H9 (cell line): ENCODE measurements around the gene RFX8. TPM values are rescaled to one million over a fixed set of nuclear protein-coding genes. Genes with fewer than 3 reads are reported as not detected.

Source experiments
- DNase-seq: peaks from one replicate; pipeline ENCODE4 v3.0.0-alpha.2; 2017
- H2AFZ ChIP-seq: one replicate; pipeline ENCODE4 v1.6.1; 2013; ENCODE audit warnings: mild to moderate bottlenecking, low read length, control low read depth, moderate library complexity
- H2AK5ac ChIP-seq: 2 replicates; pipeline ENCODE4 v1.6.1; 2013; ENCODE audit warnings: low read length, control low read depth, mixed read lengths; ENCODE audit not compliant: insufficient read length
- H2BK120ac ChIP-seq: one replicate; pipeline ENCODE4 v1.6.1; 2013; ENCODE audit warnings: low read depth, mild to moderate bottlenecking, low read length, control low read depth, inconsistent platforms; ENCODE audit not compliant: poor library complexity, severe bottlenecking
- H2BK12ac ChIP-seq: 2 replicates; pipeline ENCODE4 v1.6.1; 2013; ENCODE audit warnings: low read length, control low read depth, mixed read lengths, low read depth; ENCODE audit not compliant: insufficient read length
- H2BK15ac ChIP-seq: 2 replicates; pipeline ENCODE4 v1.6.1; 2013; ENCODE audit warnings: low read depth, low read length, control low read depth
- H2BK20ac ChIP-seq: one replicate; pipeline ENCODE4 v1.6.1; 2013; ENCODE audit warnings: low read depth, mild to moderate bottlenecking, low read length, control low read depth, inconsistent platforms; ENCODE audit not compliant: poor library complexity, severe bottlenecking
- H2BK5ac ChIP-seq: 2 replicates; pipeline ENCODE4 v1.6.1; 2013; ENCODE audit warnings: low read length, control low read depth, mixed read lengths; ENCODE audit not compliant: insufficient read length
- H3K14ac ChIP-seq: 2 replicates; pipeline ENCODE4 v1.6.1; 2013; ENCODE audit warnings: low read length, control low read depth; ENCODE audit not compliant: insufficient read depth
- H3K18ac ChIP-seq: 2 replicates; pipeline ENCODE4 v1.6.1; 2013; ENCODE audit warnings: low read depth, mild to moderate bottlenecking, mixed read lengths, low read length, control low read depth; ENCODE audit not compliant: insufficient read length
- H3K23ac ChIP-seq: 2 replicates; pipeline ENCODE4 v1.6.1; 2013; ENCODE audit warnings: low read length, control low read depth, mixed read lengths, low read depth; ENCODE audit not compliant: insufficient read length
- H3K23me2 ChIP-seq: 2 replicates; pipeline ENCODE4 v1.6.1; 2013; ENCODE audit warnings: low read depth, mild to moderate bottlenecking, mixed read lengths, low read length, control low read depth; ENCODE audit not compliant: insufficient read length, poor library complexity, severe bottlenecking
- H3K27ac ChIP-seq: 2 replicates; pipeline ENCODE4 v1.5.1; 2013; ENCODE audit warnings: low read length, control low read depth, mixed read lengths, low read depth; ENCODE audit not compliant: insufficient read length
- H3K27me3 ChIP-seq: 2 replicates; pipeline ENCODE4 v1.6.1; 2013; ENCODE audit warnings: low read length, control low read depth, inconsistent platforms; ENCODE audit not compliant: insufficient read depth
- H3K4ac ChIP-seq: 2 replicates; pipeline ENCODE4 v1.6.1; 2013; ENCODE audit warnings: low read depth, mild to moderate bottlenecking, control low read depth, inconsistent platforms, low read length, moderate library complexity
- H3K4me1 ChIP-seq: 2 replicates; pipeline ENCODE4 v1.6.1; 2013; ENCODE audit warnings: low read length, control low read depth, inconsistent platforms; ENCODE audit not compliant: insufficient read depth
- H3K4me2 ChIP-seq: 2 replicates; pipeline ENCODE4 v1.6.1; 2013; ENCODE audit warnings: low read length, control low read depth, mixed read lengths; ENCODE audit not compliant: insufficient read length, insufficient read depth
- H3K56ac ChIP-seq: 2 replicates; pipeline ENCODE4 v1.6.1; 2013; ENCODE audit warnings: low read depth, mild to moderate bottlenecking, mixed read lengths, low read length, control low read depth; ENCODE audit not compliant: insufficient read length
- H3K79me1 ChIP-seq: 2 replicates; pipeline ENCODE4 v1.6.1; 2013; ENCODE audit warnings: low read depth, mild to moderate bottlenecking, moderate library complexity, low read length, control low read depth, inconsistent platforms; ENCODE audit not compliant: insufficient read depth, poor library complexity, severe bottlenecking
- H3K79me2 ChIP-seq: 2 replicates; pipeline ENCODE4 v1.6.1; 2013; ENCODE audit warnings: low read length, control low read depth, inconsistent platforms; ENCODE audit not compliant: insufficient read depth
- H3K9ac ChIP-seq: 2 replicates; pipeline ENCODE4 v1.6.1; 2013; ENCODE audit warnings: low read length, control low read depth, mixed read lengths; ENCODE audit not compliant: insufficient read length; ENCODE audit errors: extremely low read depth
- H3K9me3 ChIP-seq: one replicate; pipeline ENCODE4 v1.6.1; 2013; ENCODE audit warnings: low read depth, low read length, inconsistent platforms; ENCODE audit not compliant: control insufficient read depth
- H3T11ph ChIP-seq: one replicate; pipeline ENCODE4 v1.6.1; 2013; ENCODE audit warnings: mild to moderate bottlenecking, low read length, control low read depth, inconsistent platforms
- H4K20me1 ChIP-seq: one replicate; pipeline ENCODE4 v1.6.1; 2013; ENCODE audit not compliant: control insufficient read depth, insufficient read length, insufficient read depth
- H4K5ac ChIP-seq: 2 replicates; pipeline ENCODE4 v1.6.1; 2013; ENCODE audit warnings: low read depth, mild to moderate bottlenecking, mixed read lengths, low read length, control low read depth; ENCODE audit not compliant: insufficient read length
- H4K8ac ChIP-seq: replicated peaks from 2 replicates; pipeline ENCODE4 v1.6.1; 2013; ENCODE audit warnings: low read length, control low read depth, mixed read lengths, low read depth; ENCODE audit not compliant: insufficient read length
- H4K91ac ChIP-seq: 2 replicates; pipeline ENCODE4 v1.6.1; 2013; ENCODE audit warnings: low read depth, mild to moderate bottlenecking, moderate library complexity, mixed read lengths, low read length, control low read depth; ENCODE audit not compliant: insufficient read length
- H3K27ac Mint-ChIP-seq, 3 experiments: 2 replicates in 2 of 3; 3 replicates in 1 of 3; pipeline ENCODE4 v1.8.0; 2020 to 2021; ENCODE audit warnings: mixed read lengths in 3 of 3, mild to moderate bottlenecking in 1 of 3, moderate library complexity in 1 of 3
- H3K27me3 Mint-ChIP-seq: 2 replicates; pipeline ENCODE4 v1.8.0; 2021; ENCODE audit warnings: low read depth, mild to moderate bottlenecking, moderate library complexity, mixed read lengths
- H3K36me3 Mint-ChIP-seq, 3 experiments: 2 replicates in 2 of 3; 3 replicates in 1 of 3; pipeline ENCODE4 v1.8.0; 2020 to 2021; ENCODE audit warnings: low read depth in 3 of 3, mixed read lengths in 3 of 3; ENCODE audit not compliant: insufficient read depth in 1 of 3
- H3K4me1 Mint-ChIP-seq, 2 experiments: 2 replicates each; pipeline ENCODE4 v1.8.0; 2020; ENCODE audit warnings: mixed read lengths in 2 of 2
- H3K4me3 Mint-ChIP-seq, 2 experiments: 2 replicates in 1 of 2; 3 replicates in 1 of 2; pipeline ENCODE4 v1.8.0; 2020 to 2021; ENCODE audit warnings: mild to moderate bottlenecking in 2 of 2, mixed read lengths in 2 of 2, moderate library complexity in 1 of 2
- H3K9me3 Mint-ChIP-seq, 2 experiments: 2 replicates in 1 of 2; 3 replicates in 1 of 2; pipeline ENCODE4 v1.8.0; 2020; ENCODE audit warnings: mild to moderate bottlenecking in 2 of 2, mixed read lengths in 2 of 2, moderate library complexity in 1 of 2
- WGBS: extraction: QIAGEN DNeasy Blood & Tissue Kit; methylation state at CpG from one replicate; pipeline ENCODE4 v1.1.7; 2013; ENCODE audit warnings: missing lambda C conversion rate, low lambda C conversion rate, mixed read lengths; ENCODE audit not compliant: insufficient read length; ENCODE audit errors: extremely low coverage; 5-methylcytosine and 5-hydroxymethylcytosine counted together
- total RNA-seq: library from RNA; stranded (reverse); gene quantifications from 2 replicates; pipeline ENCODE4 v1.2.1, GENCODE V29; 2021
- TF ChIP-seq, protein P1 (sequence below): fragments of 200-600 bp; sonication (generic); conservative IDR thresholded peaks from 3 replicates; pipeline ENCODE4 v1.8.0; 2021; ENCODE audit warnings: antibody characterized with exemption, mild to moderate bottlenecking

The RFX8 gene
- total RNA-seq, 1 experiment from 2014 or later: 0.22 TPM

DNA sequence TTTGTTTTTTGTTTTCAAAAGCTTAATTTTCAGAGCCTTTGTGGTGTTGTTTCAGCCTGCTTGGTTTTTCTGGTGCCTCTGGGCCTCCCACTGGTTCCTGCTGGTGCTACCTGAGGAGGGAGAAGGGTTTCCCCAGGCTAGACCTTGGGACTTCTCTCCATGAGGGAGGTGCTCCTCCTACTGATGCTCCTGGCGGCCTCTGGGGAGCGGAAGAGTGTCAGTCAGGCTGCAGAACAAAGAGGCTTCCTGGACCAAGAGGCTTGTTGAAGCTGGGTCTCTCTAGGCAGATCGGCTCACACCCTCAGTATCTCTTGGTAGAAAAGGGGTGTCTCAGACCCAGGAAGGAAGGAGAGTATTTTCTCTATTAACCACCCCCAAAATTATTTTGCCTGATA, 32.2 kb downstream of the RFX8 start:
- H2BK12ac ChIP-seq: no peak overlapping the region
- Mint-ChIP-seq H3K4me3 (no peak overlapping the region), H3K27me3 (no peaks in the 10 kb centered on the region; the same call in 1 of the 2 replicates), H3K27ac (no peak overlapping the region), H3K4me1 (peaks cover 4 to 8% of the 10 kb centered on the region in 2 experiments; a peak in 3 of 4 replicates), H3K9me3 (peaks cover 0 to 3% of the 10 kb centered on the region in 2 experiments; a peak in 2 of 5 replicates), H3K36me3 (peaks cover 0 to 4% (median 0%) of the 10 kb centered on the region in 3 experiments; a peak in 3 of 7 replicates)
- no peak overlapping the region for H2BK20ac ChIP-seq
- H2BK5ac ChIP-seq: no peak overlapping the region
- TF ChIP-seq, protein P1, sequence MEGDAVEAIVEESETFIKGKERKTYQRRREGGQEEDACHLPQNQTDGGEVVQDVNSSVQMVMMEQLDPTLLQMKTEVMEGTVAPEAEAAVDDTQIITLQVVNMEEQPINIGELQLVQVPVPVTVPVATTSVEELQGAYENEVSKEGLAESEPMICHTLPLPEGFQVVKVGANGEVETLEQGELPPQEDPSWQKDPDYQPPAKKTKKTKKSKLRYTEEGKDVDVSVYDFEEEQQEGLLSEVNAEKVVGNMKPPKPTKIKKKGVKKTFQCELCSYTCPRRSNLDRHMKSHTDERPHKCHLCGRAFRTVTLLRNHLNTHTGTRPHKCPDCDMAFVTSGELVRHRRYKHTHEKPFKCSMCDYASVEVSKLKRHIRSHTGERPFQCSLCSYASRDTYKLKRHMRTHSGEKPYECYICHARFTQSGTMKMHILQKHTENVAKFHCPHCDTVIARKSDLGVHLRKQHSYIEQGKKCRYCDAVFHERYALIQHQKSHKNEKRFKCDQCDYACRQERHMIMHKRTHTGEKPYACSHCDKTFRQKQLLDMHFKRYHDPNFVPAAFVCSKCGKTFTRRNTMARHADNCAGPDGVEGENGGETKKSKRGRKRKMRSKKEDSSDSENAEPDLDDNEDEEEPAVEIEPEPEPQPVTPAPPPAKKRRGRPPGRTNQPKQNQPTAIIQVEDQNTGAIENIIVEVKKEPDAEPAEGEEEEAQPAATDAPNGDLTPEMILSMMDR: peak; percentile 43; the same call in 2 of the 3 replicates
- no peaks in the 10 kb centered on the region for H3K23me2 ChIP-seq
- H4K5ac ChIP-seq: no peak overlapping the region
- no peaks in the 10 kb centered on the region for H3K9me3 ChIP-seq
- H3T11ph ChIP-seq: no peak overlapping the region
- H3K4me1 ChIP-seq: no peaks in the 10 kb centered on the region
- peak; percentile 67 for DNase-seq
- no peak overlapping the region for H2BK120ac ChIP-seq
- no peak overlapping the region for H2AK5ac ChIP-seq
- H3K27me3 ChIP-seq: no peaks in the 10 kb centered on the region
- H3K79me2 ChIP-seq: no peaks in the 10 kb centered on the region
- no peak overlapping the region for H4K8ac ChIP-seq
- H3K4ac ChIP-seq: no peak overlapping the region
- no peaks in the 10 kb centered on the region for H3K79me1 ChIP-seq
- H3K9ac ChIP-seq: no peak overlapping the region
- H3K4me2 ChIP-seq: no peak overlapping the region
- H2AFZ ChIP-seq: peak overlapping the region; percentile 29
- H4K20me1 ChIP-seq: no peaks in the 10 kb centered on the region
- H3K18ac ChIP-seq: no peak overlapping the region
- H3K23ac ChIP-seq: no peak overlapping the region
- WGBS: no CpG with 5 or more reads among the region's 3 CpGs
- no peak overlapping the region for H3K14ac ChIP-seq
- H3K27ac ChIP-seq: no peak overlapping the region
- no peak overlapping the region for H4K91ac ChIP-seq
- no peak overlapping the region for H3K56ac ChIP-seq
- no peak overlapping the region for H2BK15ac ChIP-seq
